HG02623 (cell line): ENCODE data around the gene PCGF1.
A peak's percentile ranks its signal among the peaks of the same experiment; 100 is the strongest.

ENCODE experiments used
- ATAC-seq: cut with Tn5 transposase; IDR thresholded peaks from one replicate; pipeline ENCODE4 v1.9.1; 2021; ENCODE audit warnings: moderate library complexity; ENCODE audit not compliant: unreplicated experiment

Gene PCGF1

GRCh38 chr2:74507145-74507925, at the start of gene PCGF1:
Gene PCGF1, minus strand, starts transcription at chr2:74507695. Its CDS starts 27 bp downstream, at chr2:74507668.
- ATAC-seq = peak; percentile 83

GRCh38 chr2:74556831-74557370, 49.4 kb upstream of the PCGF1 start:
- no peak for ATAC-seq

GRCh38 chr2:74556159-74556558, 48.7 kb upstream of the PCGF1 start:
- ATAC-seq = no peak

GRCh38 chr2:74555610-74556103, 48.2 kb upstream of the PCGF1 start:
- ATAC-seq = no peak

GRCh38 chr2:74554820-74555531, 47.5 kb upstream of the PCGF1 start:
- peak; percentile 48 for ATAC-seq

- peak; percentile 45 for ATAC-seq
Observed at GRCh38 chr2:74553892-74554819, 46.7 kb upstream of the PCGF1 start, which contains the start of the genes DOK1 and LOXL3. Gene DOK1, plus strand, starts transcription at chr2:74554720. Its CDS starts 35 bp downstream, at chr2:74554755. Gene LOXL3, minus strand, starts transcription at chr2:74553942. Its CDS starts 1,308 bp downstream, at chr2:74552634.

- ATAC-seq = no peak
Observed at GRCh38 chr2:74552914-74553811, 45.7 kb upstream of the PCGF1 start.

- no peak for ATAC-seq
Observed at GRCh38 chr2:74551942-74552913, 44.7 kb upstream of the PCGF1 start.

- no peak for ATAC-seq
Observed at GRCh38 chr2:74551530-74551929, 44.0 kb upstream of the PCGF1 start.

- ATAC-seq = no peak
Observed at GRCh38 chr2:74550231-74550630, 42.7 kb upstream of the PCGF1 start.

- ATAC-seq = no peak
Observed at GRCh38 chr2:74548900-74549826, 41.7 kb upstream of the PCGF1 start.

GRCh38 chr2:74548285-74548899, 40.9 kb upstream of the PCGF1 start:
- no peak for ATAC-seq

GRCh38 chr2:74546004-74546403, 38.5 kb upstream of the PCGF1 start:
- ATAC-seq = no peak

GRCh38 chr2:74544634-74545033, 37.1 kb upstream of the PCGF1 start:
- ATAC-seq = no peak

GRCh38 chr2:74542978-74543377, 35.5 kb upstream of the PCGF1 start:
- ATAC-seq = no peak

- no peak for ATAC-seq
Observed at GRCh38 chr2:74540291-74540690, 32.8 kb upstream of the PCGF1 start.

GRCh38 chr2:74538881-74539339, 31.4 kb upstream of the PCGF1 start:
- ATAC-seq = no peak
